SU-DHL-6 (cell line): Measurements from ENCODE around the gene BLM.

ENCODE experiments used
- H2AFZ ChIP-seq: fragments of 200-600 bp; sonication (generic); 2 replicates; pipeline ENCODE4 v1.6.1; 2014; ENCODE audit warnings: low read depth, mild to moderate bottlenecking, moderate library complexity, mixed read lengths, antibody characterized with exemption, low read length; ENCODE audit not compliant: severe bottlenecking
- H3F3A ChIP-seq: fragments of 200-600 bp; shearing (Covaris generic); 2 replicates; pipeline ENCODE4 v1.6.0; 2016; ENCODE audit warnings: antibody characterized with exemption, mild to moderate bottlenecking; ENCODE audit not compliant: insufficient read depth
- H3K27ac ChIP-seq: fragments of 200-600 bp; sonication (generic); 2 replicates; pipeline ENCODE4 v1.5.1; 2016; ENCODE audit warnings: low read depth, mild to moderate bottlenecking, low read length, moderate library complexity, mixed read lengths
- H3K27me3 ChIP-seq: fragments of 200-600 bp; sonication (generic), shearing (Covaris generic); 2 replicates; pipeline ENCODE4 v1.6.0; 2014; ENCODE audit warnings: mild to moderate bottlenecking, low read length
- H3K36me3 ChIP-seq: fragments of 200-600 bp; sonication (generic); 2 replicates; pipeline ENCODE4 v1.6.1; 2014; ENCODE audit warnings: mild to moderate bottlenecking, low read length, mixed read lengths
- H3K4me2 ChIP-seq: fragments of 300-600, 200-600 bp; shearing (Covaris generic), sonication (generic); 2 replicates; pipeline ENCODE4 v1.6.0; 2014; ENCODE audit warnings: low read length, low read depth, mild to moderate bottlenecking; ENCODE audit not compliant: poor library complexity, severe bottlenecking
- H3K4me3 ChIP-seq: fragments of 200-600 bp; sonication (generic); 2 replicates; pipeline ENCODE4 v1.5.1; 2014; ENCODE audit warnings: antibody characterized with exemption, low read length, mild to moderate bottlenecking, mixed read lengths; ENCODE audit not compliant: insufficient read depth, poor library complexity, severe bottlenecking
- H3K79me2 ChIP-seq: fragments of 200-600 bp; sonication (generic); 2 replicates; pipeline ENCODE4 v1.6.1; 2014; ENCODE audit warnings: mild to moderate bottlenecking, low read length, moderate library complexity; ENCODE audit not compliant: insufficient read depth
- H3K9ac ChIP-seq: fragments of 200-600 bp; sonication (generic); 2 replicates; pipeline ENCODE4 v1.7.0; 2014; ENCODE audit warnings: mild to moderate bottlenecking, low read length
- H3K9me2 ChIP-seq: fragments of 200-600 bp; sonication (generic); replicated peaks from 2 replicates; pipeline ENCODE4 v1.6.1; 2014; ENCODE audit warnings: low read length; ENCODE audit not compliant: insufficient read depth
- H3K9me3 ChIP-seq: fragments of 200-600 bp; sonication (generic); 2 replicates; pipeline ENCODE4 v1.6.1; 2014; ENCODE audit warnings: low read length, mixed read lengths; ENCODE audit not compliant: insufficient read depth
- H4K20me1 ChIP-seq: fragments of 200-600 bp; sonication (generic); 2 replicates; pipeline ENCODE4 v1.6.1; 2014; ENCODE audit warnings: low read depth, mild to moderate bottlenecking, antibody characterized with exemption, low read length, moderate library complexity, mixed read lengths
- EZH2phosphoT487 ChIP-seq: fragments of 200-600 bp; sonication (generic), shearing (Covaris generic); conservative IDR thresholded peaks from 2 replicates; pipeline ENCODE4 v1.6.1; 2018; ENCODE audit warnings: mild to moderate bottlenecking, antibody characterized with exemption, low read length, moderate library complexity, mixed read lengths
- TF ChIP-seq, protein P1 (sequence below): fragments of 200-600 bp; sonication (generic); IDR thresholded peaks from one replicate; pipeline ENCODE4 v1.5.1; 2017; ENCODE audit warnings: antibody characterized with exemption, mild to moderate bottlenecking, low read length, moderate library complexity; ENCODE audit not compliant: insufficient read depth, poor library complexity, severe bottlenecking

BLM gene

DNA sequence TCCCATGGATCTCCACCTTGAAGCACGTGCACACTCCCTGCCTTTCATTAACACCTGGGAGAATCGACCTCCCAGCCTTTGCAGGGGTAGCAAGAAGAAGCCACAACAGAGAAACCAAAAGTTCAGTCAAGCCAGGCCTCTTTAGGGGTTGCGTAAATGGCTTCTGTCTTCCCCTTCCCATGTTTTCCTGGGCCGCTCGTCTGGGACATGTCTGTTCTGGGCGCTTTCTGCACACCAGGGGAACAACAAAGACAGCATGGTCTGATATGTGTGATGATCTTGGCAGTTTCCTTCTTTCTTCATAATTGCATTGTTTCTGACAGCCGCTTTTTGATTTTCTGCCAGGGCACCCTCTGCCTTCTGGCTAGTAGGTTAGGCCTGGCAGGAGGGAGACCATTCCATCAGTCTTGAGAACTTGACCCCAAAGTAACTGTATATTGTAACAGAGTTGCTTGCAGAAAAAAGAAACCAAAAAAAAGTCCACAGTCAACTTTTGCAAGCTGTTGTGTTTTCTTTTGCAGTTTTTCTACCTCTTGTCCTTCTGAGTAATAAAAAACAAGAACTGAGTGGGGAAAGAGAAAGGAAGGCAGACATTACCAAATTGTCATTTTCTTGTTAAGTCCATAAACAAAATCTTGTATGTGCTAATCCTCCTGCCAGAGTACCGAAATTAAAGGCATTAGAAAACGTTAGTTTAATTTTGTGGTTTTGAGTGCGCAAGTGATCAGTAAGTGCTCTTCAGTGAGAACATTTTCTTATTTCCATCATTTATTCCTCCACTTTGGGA lies 95.2 kb downstream of the BLM start:
- Histone ChIP-seq H3K79me2 (no peaks in the 10 kb centered on the region), H3K9ac (no peak overlapping the region), H2AFZ (no peak overlapping the region), H3K4me3 (no peak overlapping the region), H3K36me3 (peaks cover 6% of the 10 kb centered on the region; the same call in 1 of the 2 replicates), H3K27me3 (no peaks in the 10 kb centered on the region), H4K20me1 (no peaks in the 10 kb centered on the region), H3K4me2 (no peak overlapping the region), H3K9me2 (no peaks in the 10 kb centered on the region), H3K27ac (no peak overlapping the region), H3F3A (no peaks in the 10 kb centered on the region), H3K9me3 (no peaks in the 10 kb centered on the region)
- TF ChIP-seq EZH2phosphoT487, result no peak
- TF ChIP-seq, protein P1, sequence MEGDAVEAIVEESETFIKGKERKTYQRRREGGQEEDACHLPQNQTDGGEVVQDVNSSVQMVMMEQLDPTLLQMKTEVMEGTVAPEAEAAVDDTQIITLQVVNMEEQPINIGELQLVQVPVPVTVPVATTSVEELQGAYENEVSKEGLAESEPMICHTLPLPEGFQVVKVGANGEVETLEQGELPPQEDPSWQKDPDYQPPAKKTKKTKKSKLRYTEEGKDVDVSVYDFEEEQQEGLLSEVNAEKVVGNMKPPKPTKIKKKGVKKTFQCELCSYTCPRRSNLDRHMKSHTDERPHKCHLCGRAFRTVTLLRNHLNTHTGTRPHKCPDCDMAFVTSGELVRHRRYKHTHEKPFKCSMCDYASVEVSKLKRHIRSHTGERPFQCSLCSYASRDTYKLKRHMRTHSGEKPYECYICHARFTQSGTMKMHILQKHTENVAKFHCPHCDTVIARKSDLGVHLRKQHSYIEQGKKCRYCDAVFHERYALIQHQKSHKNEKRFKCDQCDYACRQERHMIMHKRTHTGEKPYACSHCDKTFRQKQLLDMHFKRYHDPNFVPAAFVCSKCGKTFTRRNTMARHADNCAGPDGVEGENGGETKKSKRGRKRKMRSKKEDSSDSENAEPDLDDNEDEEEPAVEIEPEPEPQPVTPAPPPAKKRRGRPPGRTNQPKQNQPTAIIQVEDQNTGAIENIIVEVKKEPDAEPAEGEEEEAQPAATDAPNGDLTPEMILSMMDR, result no peak

DNA sequence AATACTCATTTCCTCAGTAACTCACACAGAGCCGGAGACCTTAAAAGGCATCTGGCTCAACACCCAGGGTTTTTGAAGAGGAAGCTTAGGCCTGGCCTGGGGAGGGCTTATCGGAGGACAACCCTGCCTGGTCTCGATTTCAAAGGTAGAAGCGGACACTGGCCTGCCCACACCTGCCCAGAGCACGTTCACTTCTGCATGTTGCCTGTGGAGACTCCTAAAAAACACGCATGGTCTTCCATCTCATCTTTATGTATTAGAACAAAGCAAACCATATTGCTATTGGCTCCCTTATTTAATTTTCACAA lies 95.8 kb downstream of the BLM start:
- H4K20me1 ChIP-seq, result no peaks in the 10 kb centered on the region
- no peak overlapping the region for H2AFZ ChIP-seq
- H3K27ac ChIP-seq, result no peak overlapping the region
- H3K27me3 ChIP-seq, result no peaks in the 10 kb centered on the region
- no peak overlapping the region for H3K4me3 ChIP-seq
- H3K4me2 ChIP-seq, result no peak overlapping the region
- no peak overlapping the region for H3K9ac ChIP-seq
- no peaks in the 10 kb centered on the region for H3K9me3 ChIP-seq
- H3K9me2 ChIP-seq, result no peaks in the 10 kb centered on the region
- H3K36me3 ChIP-seq, result peaks cover 6% of the 10 kb centered on the region; the same call in 1 of the 2 replicates
- H3K79me2 ChIP-seq, result no peaks in the 10 kb centered on the region
- TF ChIP-seq, protein P1, result no peak
- TF ChIP-seq EZH2phosphoT487, result no peak
- H3F3A ChIP-seq, result no peaks in the 10 kb centered on the region

DNA sequence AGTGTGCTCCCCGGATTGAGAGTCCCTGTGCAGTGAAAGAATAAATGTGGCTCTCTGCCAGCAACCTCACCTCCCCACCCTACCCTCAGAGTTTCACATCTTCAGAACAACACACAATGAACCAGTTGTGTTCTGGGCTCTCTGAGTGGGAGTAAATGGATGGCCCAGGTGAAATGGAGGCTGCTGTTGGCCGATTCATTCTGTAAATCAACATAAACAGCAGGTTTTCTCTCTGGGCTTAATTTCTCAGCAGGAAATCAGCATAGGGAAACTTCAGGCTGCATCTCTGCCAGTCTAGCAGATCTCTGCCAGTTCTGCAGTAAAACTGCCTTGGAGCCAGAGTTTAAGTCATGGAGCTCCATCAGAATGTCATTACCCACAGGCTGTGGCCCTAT lies 96.6 kb downstream of the BLM start:
- H3K36me3 ChIP-seq, result peaks cover 6% of the 10 kb centered on the region; the same call in 1 of the 2 replicates
- TF ChIP-seq EZH2phosphoT487, result no peak
- TF ChIP-seq, protein P1, result no peak
- H3K27me3 ChIP-seq, result no peaks in the 10 kb centered on the region
- H3K27ac ChIP-seq, result no peak overlapping the region
- H3F3A ChIP-seq, result no peaks in the 10 kb centered on the region
- no peaks in the 10 kb centered on the region for H3K79me2 ChIP-seq
- H4K20me1 ChIP-seq, result no peaks in the 10 kb centered on the region
- H3K9ac ChIP-seq, result no peak overlapping the region
- no peak overlapping the region for H3K4me2 ChIP-seq
- H3K9me2 ChIP-seq, result no peaks in the 10 kb centered on the region
- H3K4me3 ChIP-seq, result no peak overlapping the region
- H3K9me3 ChIP-seq, result no peaks in the 10 kb centered on the region
- H2AFZ ChIP-seq, result no peak overlapping the region
